ENCODE measurements around the gene LNP1.

- TF ChIP-seq CTCF (IDR thresholded peaks at IDR 0.05) (no peak), POLR2A (IDR thresholded peaks at IDR 0.05) (no peak)
These were observed 39.4 kb upstream of the LNP1 start for GRCh38 chr3:100361897-100362296.

All from thyroid gland (tissue), 4 donors.